Thymus (tissue), 11 donors: ENCODE data around the gene GRIA2. TPM values are rescaled to one million over a fixed set of nuclear protein-coding genes. Genes with fewer than 3 reads are reported as not detected.
"Not testable (repeated sequence)": the region's sequence is repeated elsewhere in the genome, so short reads cannot be mapped to it uniquely, and the experiment has no call there.

Experiments used
- DNase-seq, 9 donors: peaks; one replicate each; pipeline ENCODE4 v3.0.0-alpha.2; 2013; ENCODE audit warnings: low spot score in 9 of 9, low read depth in 6 of 9, missing footprints in 1 of 9
- H3K27ac ChIP-seq, 2 donors: one replicate each; pipeline ENCODE4 v1.5.1; 2013; ENCODE audit warnings: control low read depth in 1 of 2, low read depth in 1 of 2, low read length in 1 of 2, mild to moderate bottlenecking in 1 of 2, moderate library complexity in 1 of 2
- H3K27me3 ChIP-seq, 2 donors: one replicate each; pipeline ENCODE4 v1.5.1; 2013; ENCODE audit warnings: low read length in 1 of 2; ENCODE audit not compliant: control insufficient read depth in 2 of 2, insufficient read depth in 1 of 2
- H3K36me3 ChIP-seq, 2 donors: one replicate each; pipeline ENCODE4 v1.5.1; 2013; ENCODE audit warnings: low read length in 1 of 2, mild to moderate bottlenecking in 1 of 2, moderate library complexity in 1 of 2; ENCODE audit not compliant: control insufficient read depth in 2 of 2, insufficient read depth in 2 of 2
- H3K4me1 ChIP-seq, 2 donors: one replicate each; pipeline ENCODE4 v1.5.1; 2013; ENCODE audit warnings: low read length in 2 of 2; ENCODE audit not compliant: control insufficient read depth in 2 of 2, insufficient read depth in 2 of 2
- H3K4me3 ChIP-seq, 2 donors: one replicate each; pipeline ENCODE4 v1.5.1; 2013; ENCODE audit warnings: low read length in 2 of 2, control low read depth in 1 of 2, mild to moderate bottlenecking in 1 of 2
- H3K9me3 ChIP-seq, 2 donors: one replicate each; pipeline ENCODE4 v1.5.1; 2013; ENCODE audit warnings: low read length in 1 of 2, mild to moderate bottlenecking in 1 of 2; ENCODE audit not compliant: control insufficient read depth in 2 of 2, insufficient read depth in 1 of 2
- WGBS: extraction: QIAGEN DNeasy Blood & Tissue Kit; methylation state at CpG from one replicate; pipeline ENCODE4 v1.1.7; 2013; 5-methylcytosine and 5-hydroxymethylcytosine counted together
- polyA plus RNA-seq: library from polyadenylated mRNA; stranded (reverse); fragments of 200-250 nt; gene quantifications from one replicate; pipeline ENCODE4 v1.2.3, GENCODE V29; 2013
- total RNA-seq: library from RNA; stranded (reverse); fragments of 120-200 nt; gene quantifications from one replicate; pipeline ENCODE4 v1.2.4, GENCODE V29; 2013
- donor health status: healthy.

The GRIA2 gene
- total and polyA plus RNA-seq, 2 donors, result 0.25 to 0.38 TPM

GRCh38 chr4:157242871-157243270, 22.3 kb downstream of the GRIA2 start:
- Histone ChIP-seq H3K27me3 (no peaks in the 10 kb centered on the region), H3K27ac (no peak overlapping the region), H3K4me1 (no peaks in the 10 kb centered on the region), H3K4me3 (no peak overlapping the region), H3K36me3 (no peaks in the 10 kb centered on the region), H3K9me3 (no peaks in the 10 kb centered on the region)
- no peak for DNase-seq

GRCh38 chr4:157244348-157244747, 23.8 kb downstream of the GRIA2 start:
- H3K27me3 ChIP-seq, result no peaks in the 10 kb centered on the region
- 87% methylated on average over 2 of the region's 2 CpGs for WGBS
- no peak overlapping the region for H3K4me3 ChIP-seq
- no peaks in the 10 kb centered on the region for H3K4me1 ChIP-seq
- no peaks in the 10 kb centered on the region for H3K9me3 ChIP-seq
- H3K36me3 ChIP-seq, result no peaks in the 10 kb centered on the region
- DNase-seq, result no peak
- no peak overlapping the region for H3K27ac ChIP-seq

- DNase-seq, result no peak
- Histone ChIP-seq H3K4me1 (no peaks in the 10 kb centered on the region), H3K9me3 (no peaks in the 10 kb centered on the region), H3K4me3 (no peak overlapping the region), H3K27ac (no peak overlapping the region), H3K36me3 (no peaks in the 10 kb centered on the region), H3K27me3 (no peaks in the 10 kb centered on the region)
These were observed 24.8 kb downstream of the GRIA2 start for GRCh38 chr4:157245351-157245750.

- H3K4me3 ChIP-seq, result no peak overlapping the region
- no peaks in the 10 kb centered on the region for H3K36me3 ChIP-seq
- H3K9me3 ChIP-seq, result no peaks in the 10 kb centered on the region
- no peak overlapping the region for H3K27ac ChIP-seq
- no peaks in the 10 kb centered on the region for H3K4me1 ChIP-seq
- DNase-seq, result no peak
- no peaks in the 10 kb centered on the region for H3K27me3 ChIP-seq
These were observed 26.4 kb downstream of the GRIA2 start for GRCh38 chr4:157246964-157247363.

GRCh38 chr4:157258165-157258564, 37.6 kb downstream of the GRIA2 start:
- not testable (repeated sequence) for H3K9me3 ChIP-seq, H3K27ac ChIP-seq, H3K27me3 ChIP-seq, DNase-seq, H3K4me3 ChIP-seq, H3K4me1 ChIP-seq, H3K36me3 ChIP-seq
- WGBS, result 94% methylated on average over 6 of the region's 6 CpGs

GRCh38 chr4:157265281-157265680, 44.8 kb downstream of the GRIA2 start:
- no peaks in the 10 kb centered on the region for H3K27me3 ChIP-seq
- H3K9me3 ChIP-seq, result no peaks in the 10 kb centered on the region
- H3K4me3 ChIP-seq, result no peak overlapping the region
- no peak for DNase-seq
- no peaks in the 10 kb centered on the region for H3K36me3 ChIP-seq
- 86% methylated on average over 2 of the region's 2 CpGs for WGBS
- H3K4me1 ChIP-seq, result no peaks in the 10 kb centered on the region
- H3K27ac ChIP-seq, result no peak overlapping the region

- Histone ChIP-seq H3K27me3 (no peaks in the 10 kb centered on the region), H3K4me3 (no peak overlapping the region), H3K4me1 (no peaks in the 10 kb centered on the region), H3K36me3 (no peaks in the 10 kb centered on the region), H3K9me3 (no peaks in the 10 kb centered on the region), H3K27ac (no peak overlapping the region)
- 92% methylated on average over 2 of the region's 2 CpGs for WGBS
- no peak for DNase-seq
These were observed 49.6 kb downstream of the GRIA2 start for GRCh38 chr4:157270108-157270507.

GRCh38 chr4:157270552-157270951, 50.0 kb downstream of the GRIA2 start:
- Histone ChIP-seq H3K9me3 (no peaks in the 10 kb centered on the region), H3K4me3 (no peak overlapping the region), H3K4me1 (no peaks in the 10 kb centered on the region), H3K27ac (no peak overlapping the region), H3K27me3 (no peaks in the 10 kb centered on the region), H3K36me3 (no peaks in the 10 kb centered on the region)
- DNase-seq, result no peak
- WGBS, result 92% methylated on average over 5 of the region's 5 CpGs

- Histone ChIP-seq H3K4me3 (no peak overlapping the region), H3K27me3 (no peaks in the 10 kb centered on the region), H3K27ac (no peak overlapping the region), H3K4me1 (no peaks in the 10 kb centered on the region), H3K9me3 (no peaks in the 10 kb centered on the region), H3K36me3 (no peaks in the 10 kb centered on the region)
- no peak for DNase-seq
- 54% methylated on average over 1 of the region's 1 CpG for whole genome bisulfite sequencing
These were observed 50.8 kb downstream of the GRIA2 start for GRCh38 chr4:157271166-157271869.

- no peaks in the 10 kb centered on the region for H3K27me3 ChIP-seq
- no peaks in the 10 kb centered on the region for H3K4me1 ChIP-seq
- H3K4me3 ChIP-seq, result no peak overlapping the region
- no peaks in the 10 kb centered on the region for H3K9me3 ChIP-seq
- no peak for DNase-seq
- H3K27ac ChIP-seq, result no peak overlapping the region
- WGBS, result 81% methylated on average over 1 of the region's 1 CpG
- no peaks in the 10 kb centered on the region for H3K36me3 ChIP-seq
These were observed 60.1 kb downstream of the GRIA2 start for GRCh38 chr4:157280673-157281072.
